Measurements from ENCODE around the gene JPT2.

Gene JPT2

GRCh38 chr16:1653023-1653422, 25.1 kb upstream of the JPT2 start:
- no peak for DNase-seq

- DNase-seq = no peak
These were observed 23.4 kb upstream of the JPT2 start for GRCh38 chr16:1654505-1655268.

- no peak for DNase-seq
These were observed 22.7 kb upstream of the JPT2 start for GRCh38 chr16:1655269-1655807.

GRCh38 chr16:1655909-1656807, 21.9 kb upstream of the JPT2 start:
- DNase-seq = no peak

- no peak for DNase-seq
These were observed 21.1 kb upstream of the JPT2 start for GRCh38 chr16:1656808-1657617.

GRCh38 chr16:1657841-1658240, 20.2 kb upstream of the JPT2 start:
- no peak for DNase-seq

GRCh38 chr16:1659031-1659430, 19.0 kb upstream of the JPT2 start:
- DNase-seq = no peak

GRCh38 chr16:1661826-1662225, 16.3 kb upstream of the JPT2 start:
- DNase-seq = no peak

GRCh38 chr16:1662543-1662942, 15.5 kb upstream of the JPT2 start:
- no peak for DNase-seq

GRCh38 chr16:1665829-1666228, 12.2 kb upstream of the JPT2 start:
- no peak for DNase-seq

GRCh38 chr16:1666316-1666715, 11.8 kb upstream of the JPT2 start:
- no peak for DNase-seq

GRCh38 chr16:1667271-1667670, 10.8 kb upstream of the JPT2 start:
- peak in 1 of 3 experiments; percentile 2 for DNase-seq

- DNase-seq = no peak
These were observed 10.2 kb upstream of the JPT2 start for GRCh38 chr16:1667916-1668315.

- DNase-seq = no peak
These were observed 9.3 kb upstream of the JPT2 start for GRCh38 chr16:1668612-1669319.

GRCh38 chr16:1669698-1670097, 8.4 kb upstream of the JPT2 start:
- DNase-seq = no peak

GRCh38 chr16:1670371-1670770, 7.7 kb upstream of the JPT2 start:
- DNase-seq = no peak

GRCh38 chr16:1670866-1671265, 7.2 kb upstream of the JPT2 start:
- DNase-seq = no peak

- DNase-seq = no peak
These were observed 4.5 kb upstream of the JPT2 start for GRCh38 chr16:1673424-1674151.

- no peak for DNase-seq
These were observed 3.8 kb upstream of the JPT2 start for GRCh38 chr16:1674306-1674705.

- DNase-seq = no peak
These were observed 3.1 kb upstream of the JPT2 start for GRCh38 chr16:1674751-1675664.

Data from NCI-H1417 (cell line).